Central memory CD4-positive, alpha-beta T cell (primary cell): Measurements from ENCODE around the gene PUS10.
"Not testable (repeated sequence)": the region's sequence is repeated elsewhere in the genome, so short reads cannot be mapped to it uniquely, and the experiment has no call there.

ENCODE experiments used
- DNase-seq: peaks from one replicate; pipeline ENCODE4 v3.0.0; 2022
- total RNA-seq, 3 experiments: gene quantifications; one replicate each; lab custom pipeline; 2026; lab: John Stamatoyannopoulos, UW

PUS10 gene
- 9.6 to 13.1 (median 12.6) reads per million in 3 experiments for total RNA-seq

- peak; percentile 65 for DNase-seq
Measured at GRCh38 chr2:61017556-61018317, at the start of gene PUS10, which contains the start of gene PEX13. TSS of gene PUS10 (minus strand) at chr2:61018255. CDS start at chr2:61011890, 6,365 bp downstream. TSS of gene PEX13 (plus strand) at chr2:61017720. CDS start at chr2:61017760, 40 bp downstream.

- DNase-seq, result peak; percentile 85
Measured at GRCh38 chr2:61065714-61066709, 48.0 kb upstream of the PUS10 start, which contains the start of gene SANBR. TSS of gene SANBR (plus strand) at chr2:61065871. CDS start at chr2:61070351, 4,480 bp downstream.

- DNase-seq, result no peak
Measured at GRCh38 chr2:61059382-61059781, 41.3 kb upstream of the PUS10 start.

- DNase-seq, result no peak
Measured at GRCh38 chr2:61057562-61057961, 39.5 kb upstream of the PUS10 start.

GRCh38 chr2:61055557-61055956 lies 37.5 kb upstream of the PUS10 start:
- DNase-seq, result no peak

- no peak for DNase-seq
Measured at GRCh38 chr2:61045999-61046398, 27.9 kb upstream of the PUS10 start.

- DNase-seq, result no peak
Measured at GRCh38 chr2:61045226-61045625, 27.2 kb upstream of the PUS10 start.

GRCh38 chr2:61044636-61045035 lies 26.6 kb upstream of the PUS10 start:
- no peak for DNase-seq

- no peak for DNase-seq
Measured at GRCh38 chr2:61042807-61043206, 24.8 kb upstream of the PUS10 start.

- not testable (repeated sequence) for DNase-seq
Measured at GRCh38 chr2:61036643-61037042, 18.6 kb upstream of the PUS10 start.

GRCh38 chr2:61034592-61034991 lies 16.5 kb upstream of the PUS10 start:
- DNase-seq, result not testable (repeated sequence)

- no peak for DNase-seq
Measured at GRCh38 chr2:61029533-61029932, 11.5 kb upstream of the PUS10 start.

GRCh38 chr2:61023670-61024069 lies 5.6 kb upstream of the PUS10 start:
- no peak for DNase-seq

- no peak for DNase-seq
Measured at GRCh38 chr2:61021228-61021660, 3.2 kb upstream of the PUS10 start.

- no peak for DNase-seq
Measured at GRCh38 chr2:61018798-61019197, 743 bp upstream of the PUS10 start.

- DNase-seq, result no peak
Measured at GRCh38 chr2:61018318-61018755, 282 bp upstream of the PUS10 start.

GRCh38 chr2:61017003-61017555 lies 976 bp downstream of the PUS10 start:
- peak; percentile 73 for DNase-seq

GRCh38 chr2:61016392-61017002 lies 1.6 kb downstream of the PUS10 start:
- no peak for DNase-seq

GRCh38 chr2:61015976-61016375 lies 2.1 kb downstream of the PUS10 start:
- DNase-seq, result no peak

GRCh38 chr2:61014763-61015162 lies 3.3 kb downstream of the PUS10 start:
- no peak for DNase-seq

- no peak for DNase-seq
Measured at GRCh38 chr2:61013382-61013781, 4.7 kb downstream of the PUS10 start.

GRCh38 chr2:61012303-61012702 lies 5.8 kb downstream of the PUS10 start:
- not testable (repeated sequence) for DNase-seq
